ENCODE measurements around the gene CROT.

- no peak for TF ChIP-seq JUNB (IDR thresholded peaks at IDR 0.05)
- TF ChIP-seq TFCP2L1 (CRISPR knock-in tag; IDR thresholded peaks at IDR 0.05), result no peak
- TF ChIP-seq RARB (CRISPR knock-in tag; IDR thresholded peaks at IDR 0.05), result no peak
- no peak for TF ChIP-seq PBX3 (IDR thresholded peaks at IDR 0.05)
- no peak for TF ChIP-seq GATA3 (IDR thresholded peaks at IDR 0.05; ENCODE audit: borderline replicate concordance)
- no peak for TF ChIP-seq CTCF (IDR thresholded peaks at IDR 0.05)
- no peak for TF ChIP-seq POLR2A (IDR thresholded peaks at IDR 0.05; ENCODE audit: low read length)
These were observed 1.7 kb downstream of the CROT start for GRCh38 chr7:87347207-87347606.
